ENCODE results near the gene DFFB.

DNA sequence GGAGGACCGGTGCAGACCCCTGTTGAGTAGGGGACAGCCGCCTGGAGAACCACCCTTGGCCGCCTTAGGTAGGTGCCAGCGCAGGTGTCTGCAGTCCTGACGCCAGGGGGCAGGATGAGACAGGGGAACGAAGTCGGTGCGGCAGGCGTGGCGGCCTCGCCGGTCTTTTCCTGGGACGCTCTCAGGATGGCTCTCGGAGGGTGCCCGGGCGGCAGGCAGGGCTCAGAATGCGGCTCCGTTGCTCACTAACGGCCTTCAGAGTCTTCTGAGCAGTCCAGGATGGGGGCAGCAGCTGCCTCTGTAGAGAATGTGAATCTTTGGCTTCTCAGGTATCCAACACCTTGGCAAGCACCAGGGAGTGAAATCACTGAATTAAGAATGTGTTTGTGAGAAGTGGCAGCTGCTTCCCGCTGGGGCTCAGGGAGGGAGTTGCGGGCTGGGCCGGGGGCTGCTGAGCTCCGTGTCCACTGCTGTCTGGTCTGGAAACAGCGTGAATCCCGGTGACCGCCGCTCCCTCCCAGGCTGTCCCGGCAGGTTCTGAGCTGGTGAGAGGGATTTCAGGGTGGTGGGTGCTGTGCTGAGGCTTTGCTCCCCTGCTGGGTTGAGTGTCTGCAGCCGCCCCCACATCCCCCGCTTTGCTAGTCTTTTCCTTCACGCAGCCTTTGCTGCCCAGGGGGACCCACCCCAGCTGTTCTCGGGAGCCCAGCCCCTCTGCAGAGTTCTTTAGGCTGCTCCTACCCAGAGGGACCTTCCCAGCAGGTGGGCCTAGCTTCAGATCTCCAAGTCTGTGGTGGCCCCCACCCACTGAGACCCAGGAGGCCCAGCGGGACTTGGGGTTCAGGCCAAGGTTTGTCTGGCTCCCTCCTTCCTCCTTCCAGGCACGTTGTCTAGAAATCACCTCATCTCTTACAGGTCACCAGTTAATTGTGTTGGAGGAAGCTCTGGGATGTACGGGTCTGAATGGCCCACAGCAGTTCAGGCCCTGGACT, 53.9 kb downstream of the DFFB start:
- TF ChIP-seq, protein P1, sequence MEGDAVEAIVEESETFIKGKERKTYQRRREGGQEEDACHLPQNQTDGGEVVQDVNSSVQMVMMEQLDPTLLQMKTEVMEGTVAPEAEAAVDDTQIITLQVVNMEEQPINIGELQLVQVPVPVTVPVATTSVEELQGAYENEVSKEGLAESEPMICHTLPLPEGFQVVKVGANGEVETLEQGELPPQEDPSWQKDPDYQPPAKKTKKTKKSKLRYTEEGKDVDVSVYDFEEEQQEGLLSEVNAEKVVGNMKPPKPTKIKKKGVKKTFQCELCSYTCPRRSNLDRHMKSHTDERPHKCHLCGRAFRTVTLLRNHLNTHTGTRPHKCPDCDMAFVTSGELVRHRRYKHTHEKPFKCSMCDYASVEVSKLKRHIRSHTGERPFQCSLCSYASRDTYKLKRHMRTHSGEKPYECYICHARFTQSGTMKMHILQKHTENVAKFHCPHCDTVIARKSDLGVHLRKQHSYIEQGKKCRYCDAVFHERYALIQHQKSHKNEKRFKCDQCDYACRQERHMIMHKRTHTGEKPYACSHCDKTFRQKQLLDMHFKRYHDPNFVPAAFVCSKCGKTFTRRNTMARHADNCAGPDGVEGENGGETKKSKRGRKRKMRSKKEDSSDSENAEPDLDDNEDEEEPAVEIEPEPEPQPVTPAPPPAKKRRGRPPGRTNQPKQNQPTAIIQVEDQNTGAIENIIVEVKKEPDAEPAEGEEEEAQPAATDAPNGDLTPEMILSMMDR (IDR thresholded peaks at IDR 0.05 in 8 of 11, conservative IDR thresholded peaks at IDR 0.05 in 3 of 11) = peak; percentile 64 to 86 (median 76)
- TF ChIP-seq POLR2AphosphoS5 (IDR thresholded peaks at IDR 0.05) (no peak), POLR2A (IDR thresholded peaks at IDR 0.05) (no peak)
